GM18868 (cell line): ENCODE results near the gene AGBL4.

ENCODE experiments used
- ATAC-seq: cut with Tn5 transposase; IDR thresholded peaks from one replicate; pipeline ENCODE4 v1.9.1; 2021; ENCODE audit warnings: mild to moderate bottlenecking, moderate library complexity; ENCODE audit not compliant: unreplicated experiment

AGBL4 gene

DNA sequence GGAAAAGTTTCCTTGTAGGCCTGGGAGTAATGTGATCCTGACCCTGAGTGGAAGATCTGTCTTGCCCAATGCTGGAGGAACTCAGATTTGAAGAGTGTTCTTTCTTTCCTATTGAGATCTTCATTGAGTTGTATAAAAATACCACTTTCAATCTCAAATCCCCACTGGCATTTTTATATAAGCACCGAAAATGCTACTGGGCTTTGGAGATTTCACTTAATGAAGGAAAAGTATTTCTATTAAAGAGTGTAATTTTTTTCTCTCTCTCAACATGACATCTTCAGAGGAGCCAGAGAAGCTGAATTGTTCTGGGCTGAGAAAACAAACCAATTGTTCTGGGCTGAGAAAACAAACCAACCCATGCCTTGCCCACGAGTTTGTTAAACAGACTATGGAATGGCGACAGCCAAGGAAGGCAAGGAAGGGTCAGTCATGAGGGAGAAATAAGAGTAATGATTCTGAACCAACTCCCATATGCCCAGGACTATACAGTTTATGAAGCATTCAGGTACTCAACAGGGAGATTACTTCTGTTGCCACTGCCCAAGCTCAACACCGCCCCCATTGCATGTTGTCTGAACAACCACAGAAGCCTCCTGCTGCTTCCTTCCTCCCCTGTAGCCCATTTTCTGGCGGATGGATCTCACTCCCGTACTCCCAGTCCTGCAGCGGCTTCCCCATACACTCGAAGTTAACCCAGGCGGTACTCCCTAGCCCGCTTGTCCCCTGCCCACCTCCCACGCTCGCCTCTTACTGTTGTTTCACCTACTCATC is 1350.2 kb downstream of the AGBL4 start:
- ATAC-seq, result no peak

DNA sequence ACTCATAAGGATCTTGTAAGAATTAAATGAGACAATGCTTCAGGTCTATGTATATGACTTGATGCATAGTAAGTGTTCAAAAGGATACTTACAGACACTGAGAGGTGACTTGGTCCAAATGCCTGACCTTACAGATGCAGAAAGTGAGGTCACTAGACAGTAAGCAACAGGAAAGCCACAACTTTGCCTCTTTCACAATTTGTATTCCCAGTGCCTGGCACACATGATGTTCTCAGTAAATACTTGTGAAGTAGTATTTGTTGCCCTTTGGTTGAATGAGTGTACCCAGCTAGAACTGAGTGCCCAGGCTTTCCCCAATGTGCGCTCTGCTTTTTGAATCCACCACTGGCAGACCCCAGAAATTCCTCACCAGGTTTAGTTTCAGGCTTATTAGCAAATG is 1352.2 kb downstream of the AGBL4 start:
- no peak for ATAC-seq

DNA sequence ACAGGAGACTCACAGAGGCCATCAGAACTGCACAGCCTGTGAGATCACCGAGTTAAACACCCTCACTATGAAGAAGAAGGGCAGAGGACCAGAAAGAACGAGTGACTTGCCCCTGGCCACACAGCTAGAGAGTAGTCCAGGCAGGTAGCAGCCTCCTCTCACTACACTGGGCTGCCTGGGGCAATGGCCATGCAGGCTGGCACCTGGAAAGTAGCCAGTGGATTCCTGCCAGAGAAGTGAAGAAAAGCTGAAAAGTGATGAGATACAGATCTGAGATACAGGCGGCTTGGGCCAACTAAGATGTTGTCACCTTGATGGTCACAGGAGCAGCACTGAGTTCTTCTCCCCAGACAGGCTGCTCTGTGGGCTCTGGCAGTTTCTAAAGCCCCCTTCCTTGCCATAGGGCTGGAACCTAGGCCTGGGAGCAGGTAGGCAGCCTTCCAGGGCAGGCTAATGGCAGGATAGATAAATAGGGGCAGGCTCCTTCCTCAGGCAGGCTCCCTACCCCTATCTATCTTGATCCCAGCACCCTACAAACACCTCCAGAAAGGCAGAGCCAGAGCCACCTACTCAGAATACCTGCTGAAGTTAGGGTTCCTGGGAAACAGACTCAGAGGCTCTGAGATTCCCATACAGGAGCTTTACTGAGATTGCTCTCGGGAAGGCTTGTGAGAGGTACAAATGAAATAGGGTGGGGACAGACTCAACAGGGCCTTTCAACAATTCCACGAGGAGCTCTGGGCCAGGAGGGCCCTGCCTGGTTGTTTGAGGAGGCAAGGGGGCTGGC is 1353.3 kb downstream of the AGBL4 start:
- no peak for ATAC-seq

DNA sequence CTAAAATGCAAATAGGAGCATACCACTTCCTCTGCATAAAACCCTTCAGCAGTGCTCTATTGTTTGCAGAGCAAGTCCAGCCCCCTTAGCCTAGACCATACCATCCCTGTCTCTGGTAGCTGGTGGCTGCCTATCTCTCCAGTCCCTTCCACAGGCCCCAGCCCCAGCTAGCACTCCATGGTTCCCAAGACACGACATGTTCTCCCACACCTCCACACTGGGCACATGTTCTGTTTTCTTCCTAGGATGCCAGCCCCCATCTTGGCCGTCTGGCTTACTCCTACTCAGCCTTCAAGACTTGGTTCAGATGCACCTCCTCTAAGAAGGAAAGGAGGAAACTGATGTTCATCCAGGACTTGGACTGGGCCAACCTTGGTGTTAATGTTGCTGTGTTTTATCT is 1355.4 kb downstream of the AGBL4 start:
- ATAC-seq, result no peak

DNA sequence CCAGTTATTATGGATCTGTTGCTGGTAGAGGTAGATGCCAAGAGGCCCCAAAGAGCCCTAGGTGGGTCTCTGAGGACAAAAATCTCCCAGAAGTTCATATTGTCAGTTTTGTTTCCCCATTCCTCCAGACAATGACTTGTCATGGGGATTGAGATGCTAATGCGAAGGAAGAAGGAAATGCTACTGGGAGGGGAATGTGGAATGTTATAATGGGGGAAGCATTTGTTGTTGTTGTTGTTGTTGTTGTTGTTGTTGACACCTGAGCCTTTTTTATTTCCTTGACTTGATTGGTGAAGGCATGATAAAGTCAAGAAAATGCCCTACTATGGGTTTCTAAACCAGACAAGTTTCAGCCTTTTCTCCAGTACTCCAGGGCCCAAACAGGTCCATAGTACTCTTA is 1356.0 kb downstream of the AGBL4 start:
- no peak for ATAC-seq

DNA sequence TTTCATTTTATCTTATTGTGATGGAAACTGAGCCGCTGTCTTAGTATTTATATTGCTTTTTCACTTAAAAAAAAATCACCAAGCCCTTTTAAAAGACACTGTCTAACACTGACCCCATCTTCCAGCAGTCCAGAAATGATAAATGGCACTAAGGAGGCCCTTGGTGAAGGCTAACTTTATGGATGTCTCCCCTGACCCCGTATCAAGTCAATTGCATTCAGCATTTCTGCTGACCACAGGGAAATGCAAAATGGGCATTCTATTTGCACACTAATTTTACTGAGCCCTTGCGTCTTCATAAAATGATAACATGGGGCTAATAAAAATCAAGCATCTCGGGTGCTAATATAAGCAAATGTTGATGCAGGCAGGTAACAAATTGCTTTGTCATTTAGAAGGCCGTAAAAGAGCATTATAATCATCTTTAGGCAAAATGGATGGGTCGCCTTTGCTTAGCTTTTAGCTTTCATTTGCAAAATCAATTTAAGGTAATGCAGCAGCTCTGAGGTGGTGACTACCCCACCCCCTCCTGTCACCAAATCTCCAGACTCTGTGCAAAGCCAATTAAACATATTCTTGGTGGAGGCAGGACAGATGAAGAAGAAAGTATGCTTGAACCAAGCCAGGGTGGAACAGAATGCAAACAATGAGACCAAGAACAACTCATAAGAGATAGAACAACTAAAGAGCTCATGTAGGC is 1357.9 kb downstream of the AGBL4 start:
- no peak for ATAC-seq

DNA sequence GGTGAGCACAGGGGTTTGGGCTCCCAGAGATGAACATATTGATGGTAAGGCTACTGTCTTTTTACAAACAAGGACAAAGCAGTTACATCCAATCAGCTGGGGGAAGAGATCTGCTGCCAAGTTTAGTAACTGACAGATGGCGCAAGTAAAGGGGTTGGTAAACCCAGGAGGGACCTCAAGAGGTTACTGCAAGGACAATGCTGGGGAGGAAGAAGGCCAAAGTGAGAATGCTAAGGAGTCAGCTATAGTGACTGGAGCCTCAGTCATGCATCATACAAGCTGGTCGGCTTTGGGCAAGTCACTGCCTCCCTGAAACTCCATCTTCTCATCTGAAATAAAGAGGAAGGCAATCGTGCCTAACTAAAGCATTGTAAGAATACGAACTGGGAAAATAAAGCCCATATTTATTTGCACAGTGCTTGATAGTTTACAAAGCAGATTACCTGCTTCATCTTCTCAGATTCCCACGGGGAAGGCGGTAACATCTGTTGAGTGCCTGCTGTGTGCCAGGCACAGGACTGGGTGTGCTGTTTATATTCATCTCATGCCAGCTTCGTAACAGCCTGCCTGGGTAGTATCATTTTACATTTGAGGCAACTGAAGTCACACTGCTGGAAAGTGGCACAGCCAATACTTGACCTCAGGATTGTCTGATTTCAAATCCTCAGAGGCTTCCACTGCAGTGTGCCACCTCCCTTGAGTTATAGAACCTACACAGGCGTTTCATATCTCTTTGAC is 1361.9 kb downstream of the AGBL4 start:
- no peak for ATAC-seq

DNA sequence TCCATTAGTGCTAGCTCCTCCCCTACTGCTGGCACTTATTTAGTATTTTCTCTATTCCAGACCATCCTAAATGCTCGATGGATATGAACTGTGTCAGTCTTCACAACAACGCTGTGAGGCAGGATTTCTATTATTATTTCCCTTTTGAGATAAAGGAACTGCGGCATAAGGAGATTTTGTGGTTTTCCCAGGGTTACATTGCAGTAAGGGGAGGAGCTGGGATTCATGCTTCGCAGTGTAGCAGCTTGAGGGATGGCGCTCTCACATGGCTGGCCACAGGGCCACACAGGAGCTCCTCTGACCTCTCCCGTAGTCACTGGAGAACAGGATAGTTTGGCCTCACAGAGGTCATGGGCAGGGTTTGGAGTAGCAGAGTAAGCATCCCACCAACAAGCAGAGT is 1364.0 kb downstream of the AGBL4 start:
- no peak for ATAC-seq

DNA sequence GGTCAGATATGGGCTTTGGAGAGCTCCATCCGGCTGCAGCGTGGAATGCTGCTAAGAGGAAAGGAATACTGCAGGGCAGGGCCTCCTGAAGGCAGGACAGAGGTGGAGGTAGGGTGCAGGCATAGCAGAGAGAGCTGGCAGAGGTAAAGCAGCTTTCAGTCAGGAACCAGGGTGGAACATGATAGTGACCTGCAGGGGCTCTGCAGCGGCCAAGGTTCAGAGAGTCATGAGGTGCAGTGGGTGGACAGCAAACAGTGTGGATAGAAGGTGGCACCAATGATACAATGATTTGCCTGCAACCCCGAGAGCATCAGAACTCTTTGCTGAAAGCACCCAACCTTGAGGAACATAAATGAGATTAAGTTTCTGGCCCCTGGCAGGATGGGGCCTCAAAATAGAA is 1366.3 kb downstream of the AGBL4 start:
- ATAC-seq, result no peak

DNA sequence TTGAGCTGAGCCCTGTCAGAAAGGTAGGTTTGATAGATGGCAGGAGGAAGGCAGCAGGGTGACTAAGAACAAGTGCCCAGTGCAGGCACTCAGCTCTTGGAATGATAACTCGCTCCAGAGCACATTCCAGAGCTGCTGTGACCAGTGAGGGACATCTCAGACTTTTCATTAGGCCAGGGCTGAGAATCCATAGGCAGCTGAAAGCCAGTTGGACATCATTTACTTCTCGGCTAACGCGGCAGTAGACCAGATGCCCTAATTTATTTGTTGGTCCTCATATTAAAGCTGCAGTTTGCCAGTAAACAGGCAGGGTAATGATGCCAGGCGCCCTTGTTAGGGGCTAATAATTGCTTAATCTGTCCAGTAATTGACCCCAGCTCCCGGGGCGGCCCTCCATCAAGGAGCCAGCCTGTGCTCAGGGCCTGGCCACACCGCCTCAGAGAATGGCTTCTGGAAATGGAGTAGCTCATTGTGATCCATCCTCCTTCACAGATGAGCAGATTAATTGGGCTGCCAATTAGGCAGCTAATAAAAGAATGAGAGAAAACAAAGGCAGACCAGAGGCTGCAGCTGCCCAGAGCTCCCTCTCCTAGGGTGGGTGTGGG is 1369.0 kb downstream of the AGBL4 start:
- ATAC-seq, result no peak

DNA sequence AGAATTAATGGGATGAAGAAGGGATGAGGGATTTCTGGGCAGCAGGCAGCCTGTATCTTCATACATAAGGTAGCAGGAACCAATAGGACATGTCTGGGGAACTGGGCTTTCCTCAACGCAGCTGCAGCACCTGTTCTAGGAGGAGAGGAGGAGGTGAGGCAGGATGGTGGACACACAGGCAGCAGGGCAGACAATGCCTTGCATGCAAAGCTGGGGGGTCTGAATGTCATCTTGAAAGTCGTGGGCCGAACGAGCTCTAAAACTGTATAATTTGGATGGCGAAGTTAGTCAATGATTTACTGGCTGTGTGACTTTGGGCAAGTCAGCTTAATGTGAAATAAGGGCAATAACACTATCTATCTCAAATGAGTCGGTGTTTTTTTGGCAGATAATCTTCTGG is 1371.4 kb downstream of the AGBL4 start:
- no peak for ATAC-seq

DNA sequence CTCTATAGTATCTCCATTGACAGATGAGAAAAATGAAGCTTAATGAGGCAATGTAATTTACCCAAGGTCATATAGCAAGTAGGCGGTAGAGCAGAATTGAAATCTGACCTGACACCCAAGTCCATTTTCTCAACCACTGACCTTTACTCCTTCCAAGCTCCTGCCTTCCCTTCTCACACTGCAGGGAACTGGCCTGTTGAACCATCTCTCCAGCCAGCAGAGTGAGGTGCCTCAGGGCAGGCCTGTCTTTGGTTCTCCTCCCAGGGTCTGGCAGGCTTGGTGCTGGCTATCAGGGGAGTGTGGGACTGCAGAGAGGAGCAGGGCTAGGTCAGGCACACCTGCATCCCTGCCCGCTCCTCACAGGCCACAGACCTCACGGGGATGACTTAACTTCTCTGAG is 1373.9 kb downstream of the AGBL4 start:
- ATAC-seq, result no peak

DNA sequence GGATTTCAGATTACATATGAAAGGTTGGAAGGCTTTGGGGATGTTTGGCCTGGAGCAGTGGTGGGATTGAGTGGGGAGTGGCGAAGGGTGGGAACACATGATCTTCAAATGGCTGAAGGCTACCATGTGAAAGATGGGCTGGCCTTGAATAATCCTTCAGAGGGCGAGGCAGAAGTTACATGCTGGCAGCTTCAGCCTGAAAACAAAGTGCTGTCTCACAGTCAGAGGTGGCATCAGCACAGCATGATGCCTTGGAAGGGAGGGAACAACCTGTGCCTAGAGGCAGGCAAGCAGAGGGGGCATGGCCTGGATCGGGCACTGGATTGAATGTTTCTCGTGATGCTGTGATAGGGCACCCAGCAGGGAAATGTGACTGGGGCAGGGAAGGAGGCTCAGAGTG is 1377.9 kb downstream of the AGBL4 start:
- ATAC-seq, result no peak

DNA sequence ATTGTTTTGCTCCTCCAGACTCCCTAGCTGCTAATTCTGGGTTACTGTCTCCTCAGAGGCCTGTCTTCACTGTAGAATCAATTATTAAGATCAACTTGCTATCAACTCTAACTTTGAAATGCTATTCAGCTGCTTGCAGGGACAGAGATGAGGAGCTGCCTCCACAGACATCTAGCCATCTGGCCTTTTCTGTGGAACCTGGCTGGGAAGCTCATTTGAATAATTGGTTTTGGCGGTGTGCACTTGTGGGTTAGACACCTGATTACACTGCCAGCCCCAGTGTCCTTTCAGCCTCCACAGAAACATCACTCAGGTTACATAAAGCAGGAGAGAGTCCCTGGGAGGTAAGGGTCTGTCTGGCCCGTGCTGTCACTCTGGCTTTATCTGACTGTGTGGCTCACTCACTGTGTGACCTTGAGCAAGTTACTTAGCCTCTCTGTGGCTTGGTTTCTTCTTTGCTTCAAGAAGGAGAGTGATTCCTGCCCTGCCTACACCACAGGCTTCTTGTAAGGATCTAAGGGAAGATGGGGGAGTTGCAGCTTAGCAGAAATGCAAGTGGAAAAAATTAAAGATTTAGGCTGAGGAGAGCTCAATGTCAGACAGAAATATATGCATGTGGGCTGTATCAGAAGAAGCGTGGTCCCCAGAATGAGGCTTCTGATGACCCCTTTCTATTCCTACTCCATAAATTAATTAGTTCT is 1378.7 kb downstream of the AGBL4 start:
- no peak for ATAC-seq

DNA sequence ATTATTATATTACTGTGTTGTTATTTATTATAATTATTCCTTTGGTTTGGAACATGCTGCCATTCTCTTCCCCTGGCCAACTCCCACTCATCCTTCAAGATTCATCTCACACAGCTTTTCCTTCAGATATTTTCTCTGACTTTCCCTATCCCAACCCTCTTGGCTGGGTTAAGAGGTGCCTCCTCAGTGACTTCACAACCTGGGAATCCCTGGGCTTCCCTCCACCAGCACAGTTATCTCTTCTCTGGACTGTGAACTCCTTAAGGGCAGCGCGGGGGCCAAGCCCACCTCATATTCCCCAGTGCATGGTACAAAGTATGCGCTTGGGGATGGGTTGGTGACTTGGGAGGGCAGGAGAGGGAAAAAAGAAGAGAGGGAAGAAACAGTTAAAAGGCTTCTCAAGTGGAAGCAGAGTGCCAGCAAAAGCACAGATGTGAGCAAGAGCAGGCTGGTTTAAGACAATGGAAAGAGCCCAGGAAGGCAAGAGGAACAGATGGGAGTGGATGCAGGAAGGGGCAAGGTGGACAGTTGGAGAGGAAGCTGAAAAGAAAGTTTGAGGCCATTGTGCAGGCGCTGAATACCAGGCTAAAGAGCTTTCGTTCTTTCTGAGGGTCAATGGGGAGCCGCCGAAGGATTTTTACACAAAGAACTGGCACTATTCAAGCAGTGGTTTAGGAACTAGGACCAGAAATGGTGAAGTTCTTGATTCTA is 1379.4 kb downstream of the AGBL4 start:
- no peak for ATAC-seq

DNA sequence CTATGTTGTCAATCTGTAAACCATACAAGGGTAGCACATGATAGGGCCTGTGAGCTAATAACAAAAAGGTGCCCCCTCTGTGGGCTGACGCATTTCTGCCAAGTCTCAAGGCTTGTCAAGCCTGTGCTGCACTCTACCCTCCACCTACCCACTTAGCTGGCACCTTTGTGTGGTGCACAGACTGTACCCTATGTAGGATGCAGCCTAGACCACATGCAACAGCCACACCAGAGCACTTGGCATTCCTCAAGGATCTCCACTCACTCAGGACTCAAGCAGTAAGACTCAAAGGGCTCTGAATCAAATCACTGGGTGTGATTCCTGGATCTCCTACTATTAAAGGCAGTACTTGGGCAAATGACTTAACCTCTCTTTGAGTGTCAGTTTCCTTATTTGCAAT is 1380.6 kb downstream of the AGBL4 start:
- ATAC-seq, result no peak

DNA sequence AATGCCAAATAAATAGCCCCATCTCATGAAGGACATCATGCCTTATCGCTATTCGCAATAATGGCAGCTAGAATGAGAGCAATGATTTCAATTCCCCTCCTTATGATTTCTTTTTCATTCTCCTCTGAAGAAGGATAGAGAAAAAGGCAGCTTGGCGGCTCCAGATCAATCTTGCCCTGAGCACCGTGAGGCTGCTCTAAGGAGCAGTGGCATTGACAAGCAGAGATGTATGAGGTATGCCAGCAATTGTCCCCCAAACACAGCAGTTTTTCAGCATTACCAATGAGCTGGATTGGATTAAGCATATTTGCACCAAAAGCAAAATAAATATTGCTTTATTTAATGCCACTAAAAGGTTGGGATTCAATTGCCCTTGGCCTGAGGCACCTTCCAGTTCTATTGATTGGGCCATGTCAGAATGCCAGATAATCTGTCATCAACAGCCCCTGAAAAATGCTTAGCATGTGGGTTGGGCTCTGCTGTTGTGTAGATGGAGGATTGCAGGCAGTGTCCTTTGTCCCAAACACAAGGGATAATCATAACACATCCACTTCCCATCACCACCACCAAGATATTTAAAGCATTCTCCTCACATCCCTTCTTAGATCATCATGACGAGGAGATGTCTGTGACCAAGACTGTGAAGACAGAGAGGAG is 1382.8 kb downstream of the AGBL4 start:
- ATAC-seq, result no peak

DNA sequence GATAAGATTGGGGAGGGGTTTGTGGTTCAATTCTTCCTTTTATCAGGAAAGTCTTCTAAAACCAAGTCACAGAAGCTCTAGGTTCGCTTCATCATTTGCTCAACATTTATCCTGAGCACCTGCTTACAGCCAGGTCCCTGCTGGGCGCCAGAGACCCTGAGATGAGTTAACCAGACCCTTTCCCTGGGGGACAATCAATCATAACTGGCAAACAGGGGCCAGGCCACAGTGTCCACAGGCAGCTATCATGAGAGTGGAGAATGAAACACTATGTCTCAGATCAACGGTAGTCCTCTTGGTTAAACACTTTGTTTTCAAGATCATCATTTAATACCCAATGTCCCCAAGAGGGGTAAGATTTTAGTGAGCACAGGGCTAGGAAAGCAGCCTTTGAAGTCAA is 1393.9 kb downstream of the AGBL4 start:
- no peak for ATAC-seq

DNA sequence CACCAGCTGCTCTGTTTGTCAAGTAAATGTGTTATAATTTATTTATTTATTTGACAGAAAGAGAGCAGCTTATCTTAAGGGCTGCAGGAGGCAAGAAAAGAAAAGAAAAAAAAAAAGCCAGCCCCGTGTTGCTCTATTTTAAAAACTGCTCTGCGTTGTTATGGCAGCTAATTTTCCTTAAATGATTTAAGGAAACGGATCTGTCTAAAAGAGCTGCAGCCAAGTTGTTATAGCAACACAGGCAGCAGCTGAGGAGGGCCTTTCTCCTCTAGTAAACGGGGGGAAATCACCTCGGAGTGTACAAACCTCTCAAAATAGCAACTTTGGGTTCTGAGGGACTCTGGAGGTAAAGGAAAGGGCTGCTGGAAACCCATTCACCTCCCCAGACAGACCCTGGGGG is 1396.3 kb downstream of the AGBL4 start:
- no peak for ATAC-seq
